Measurements from ENCODE around the gene PNCK.

The PNCK gene

GRCh38 chrX:153633048-153633447 lies 40.6 kb downstream of the PNCK start:
- DNase-seq (ENCODE audit: low read depth, low spot score) = no peak
- no peak overlapping the region for H3K27ac ChIP-seq

DNA sequence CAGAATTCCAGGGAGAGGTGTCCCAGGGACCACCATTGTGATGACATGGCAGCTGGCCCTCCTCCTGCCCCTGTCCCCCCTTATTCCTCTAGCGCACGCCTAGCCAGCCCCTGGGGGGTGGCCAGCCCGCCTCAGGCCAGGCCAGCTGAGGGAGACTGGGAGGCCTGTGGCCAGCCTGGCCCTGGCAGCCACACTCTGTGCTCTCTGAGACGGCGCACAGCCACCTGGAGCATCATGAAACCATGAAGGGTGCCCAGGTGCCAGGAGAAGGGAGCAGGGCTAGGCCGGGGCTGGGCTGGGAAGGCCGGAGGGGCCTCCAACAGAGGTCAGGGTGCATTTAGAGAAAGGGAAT lies 41.0 kb downstream of the PNCK start:
- DNase-seq (ENCODE audit: low read depth, low spot score) = no peak
- no peak overlapping the region for H3K27ac ChIP-seq

GRCh38 chrX:153631907-153632594 lies 41.6 kb downstream of the PNCK start:
- no peak overlapping the region for H3K27ac ChIP-seq
- no peak for DNase-seq (ENCODE audit: low read depth, low spot score)

DNA sequence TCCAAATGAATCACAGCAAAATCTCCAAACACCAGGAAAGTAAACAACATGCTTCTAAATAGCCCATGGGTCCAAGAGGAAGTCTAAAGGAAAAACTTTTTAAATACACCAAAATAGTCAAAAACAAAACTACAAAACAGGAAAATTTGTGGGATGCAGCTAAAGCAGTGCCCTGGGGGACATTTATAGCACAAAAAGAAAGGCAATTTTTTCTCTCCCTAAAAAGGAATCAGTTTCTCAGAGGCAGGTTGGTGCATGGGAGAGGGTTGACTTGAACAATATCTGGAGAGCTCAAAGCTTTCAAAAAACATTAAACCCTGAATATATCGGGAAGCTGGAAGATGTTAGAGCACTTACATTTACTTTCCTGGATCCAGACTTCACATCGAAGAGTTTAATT lies 42.3 kb downstream of the PNCK start:
- no peak for DNase-seq (ENCODE audit: low read depth, low spot score)
- no peak overlapping the region for H3K27ac ChIP-seq

- no peak overlapping the region for H3K27ac ChIP-seq
- no peak for DNase-seq (ENCODE audit: low read depth, low spot score)
These were observed 44.9 kb downstream of the PNCK start for GRCh38 chrX:153628665-153629064.

DNA sequence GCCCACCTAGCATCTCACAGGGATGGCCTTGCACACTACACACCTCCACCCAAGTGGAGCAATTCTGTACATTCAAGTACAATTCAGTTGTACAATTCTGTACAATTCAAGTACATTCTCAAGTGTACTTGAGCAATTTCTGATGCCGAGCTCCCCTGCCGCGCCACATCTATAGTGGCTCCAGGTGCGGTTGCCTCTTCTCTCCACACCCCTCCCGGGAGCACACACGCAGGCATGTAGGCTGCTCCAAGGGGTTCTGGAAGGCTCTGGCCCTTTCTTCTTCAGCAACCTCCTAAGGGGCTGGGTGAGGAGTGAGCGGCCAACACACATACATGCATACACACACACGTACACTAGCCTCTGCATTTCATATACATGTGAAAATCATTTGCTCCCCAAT lies 45.5 kb downstream of the PNCK start:
- no peak for DNase-seq (ENCODE audit: low read depth, low spot score)
- no peak overlapping the region for H3K27ac ChIP-seq

DNA sequence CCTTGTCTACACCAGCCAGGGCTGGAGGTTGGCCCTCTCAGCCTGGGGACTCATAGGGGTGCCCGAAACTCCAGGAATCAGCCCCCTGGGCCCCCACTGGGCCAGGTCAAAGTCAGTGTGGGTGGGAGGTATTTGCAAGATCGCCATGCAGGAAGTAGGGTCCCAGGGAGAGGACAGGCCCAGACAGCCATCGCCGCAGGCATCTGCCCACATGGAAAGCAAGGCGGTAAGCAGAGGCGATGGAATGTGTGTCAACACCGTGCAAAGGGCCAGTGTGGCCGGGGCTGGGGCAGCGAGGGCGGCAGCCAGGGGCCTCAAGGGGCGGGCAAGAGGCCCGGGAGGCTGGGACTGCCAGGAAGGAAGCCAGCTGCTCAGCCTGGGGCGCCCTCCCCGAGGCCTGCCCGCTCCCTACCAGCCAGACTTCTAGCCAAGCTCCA lies 45.9 kb downstream of the PNCK start:
- DNase-seq (ENCODE audit: low read depth, low spot score) = no peak
- H3K27ac ChIP-seq = no peak overlapping the region

DNA sequence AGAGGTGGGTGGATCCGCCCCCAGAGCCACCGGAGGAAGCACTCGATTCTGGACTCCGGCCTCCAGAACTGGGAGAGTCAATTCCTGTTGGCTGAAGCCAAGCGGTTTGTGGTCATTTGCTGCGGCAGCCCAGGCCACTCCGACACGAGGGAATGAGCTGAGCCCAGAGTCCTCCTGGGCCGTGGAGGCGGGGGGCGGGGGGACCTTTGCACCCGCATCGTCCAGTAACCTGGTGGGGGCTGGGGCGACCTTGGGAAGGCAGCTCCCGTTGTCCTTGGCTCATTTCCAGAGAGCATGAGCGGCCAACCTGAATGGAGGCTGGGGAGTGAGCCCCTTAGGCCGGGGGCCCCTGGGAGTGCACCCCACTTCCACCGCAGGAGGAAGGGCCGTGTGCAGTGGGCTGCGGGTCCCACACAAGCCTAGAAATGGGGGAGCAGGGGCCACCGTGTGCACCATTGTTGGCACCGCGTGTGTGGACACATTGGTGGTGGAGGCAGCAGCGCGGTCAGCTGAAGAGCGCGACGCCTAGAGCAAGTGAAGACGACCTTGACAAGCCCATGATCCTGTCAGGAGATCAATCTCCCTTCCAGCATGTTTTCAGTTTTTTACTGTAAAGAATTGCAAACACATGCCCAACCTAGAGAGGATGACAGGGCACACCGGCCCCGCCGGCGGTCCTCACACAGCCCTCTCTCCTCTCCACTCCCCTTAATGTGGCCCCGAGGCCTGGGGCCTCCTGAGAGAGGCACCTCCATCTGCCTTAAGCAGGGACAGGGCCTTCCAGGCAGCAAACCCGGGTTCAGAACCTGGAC lies 46.5 kb downstream of the PNCK start:
- DNase-seq (ENCODE audit: low read depth, low spot score) = no peak
- H3K27ac ChIP-seq = no peak overlapping the region

GRCh38 chrX:153626025-153626633 lies 47.5 kb downstream of the PNCK start:
- no peak for DNase-seq (ENCODE audit: low read depth, low spot score)
- no peak overlapping the region for H3K27ac ChIP-seq

DNA sequence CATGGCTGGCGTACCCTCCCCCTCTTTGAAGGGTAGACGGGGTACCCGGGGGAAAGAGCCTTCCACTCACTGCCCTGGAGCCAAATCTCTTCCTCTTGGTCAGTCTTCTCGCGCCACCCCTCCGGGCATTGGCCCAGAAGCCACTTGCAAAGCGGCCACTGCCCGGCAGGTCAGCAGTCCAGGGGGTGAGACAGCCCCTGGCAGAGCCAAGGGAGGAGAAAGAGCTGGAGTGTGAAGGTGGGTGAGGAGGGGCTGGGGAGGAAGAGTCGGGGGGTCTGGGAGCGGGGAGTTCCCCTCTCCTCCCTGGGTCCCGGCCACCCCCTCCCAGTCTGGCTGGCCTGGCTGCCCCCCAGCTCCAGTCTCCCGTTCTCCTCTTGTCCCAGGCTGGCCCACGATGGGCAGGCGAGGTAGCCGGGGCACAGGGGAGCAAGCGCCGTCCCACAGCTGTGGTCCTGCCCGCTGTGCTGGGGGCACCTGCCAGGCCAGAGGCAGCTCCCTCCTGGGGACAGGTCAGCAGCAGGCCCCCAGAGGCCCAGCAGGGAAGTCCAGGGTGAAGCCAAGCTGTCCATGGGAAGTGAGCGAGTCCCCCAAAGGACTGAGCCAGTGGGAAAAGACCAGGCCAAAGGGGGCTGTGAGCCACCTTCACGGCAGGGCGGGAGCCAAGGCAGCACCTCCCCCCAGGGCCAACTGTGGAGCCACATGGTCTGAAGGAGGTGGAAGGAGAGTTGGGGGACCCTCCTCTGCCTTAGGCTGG lies 48.2 kb downstream of the PNCK start:
- H3K27ac ChIP-seq = no peak overlapping the region
- DNase-seq (ENCODE audit: low read depth, low spot score) = no peak

DNA sequence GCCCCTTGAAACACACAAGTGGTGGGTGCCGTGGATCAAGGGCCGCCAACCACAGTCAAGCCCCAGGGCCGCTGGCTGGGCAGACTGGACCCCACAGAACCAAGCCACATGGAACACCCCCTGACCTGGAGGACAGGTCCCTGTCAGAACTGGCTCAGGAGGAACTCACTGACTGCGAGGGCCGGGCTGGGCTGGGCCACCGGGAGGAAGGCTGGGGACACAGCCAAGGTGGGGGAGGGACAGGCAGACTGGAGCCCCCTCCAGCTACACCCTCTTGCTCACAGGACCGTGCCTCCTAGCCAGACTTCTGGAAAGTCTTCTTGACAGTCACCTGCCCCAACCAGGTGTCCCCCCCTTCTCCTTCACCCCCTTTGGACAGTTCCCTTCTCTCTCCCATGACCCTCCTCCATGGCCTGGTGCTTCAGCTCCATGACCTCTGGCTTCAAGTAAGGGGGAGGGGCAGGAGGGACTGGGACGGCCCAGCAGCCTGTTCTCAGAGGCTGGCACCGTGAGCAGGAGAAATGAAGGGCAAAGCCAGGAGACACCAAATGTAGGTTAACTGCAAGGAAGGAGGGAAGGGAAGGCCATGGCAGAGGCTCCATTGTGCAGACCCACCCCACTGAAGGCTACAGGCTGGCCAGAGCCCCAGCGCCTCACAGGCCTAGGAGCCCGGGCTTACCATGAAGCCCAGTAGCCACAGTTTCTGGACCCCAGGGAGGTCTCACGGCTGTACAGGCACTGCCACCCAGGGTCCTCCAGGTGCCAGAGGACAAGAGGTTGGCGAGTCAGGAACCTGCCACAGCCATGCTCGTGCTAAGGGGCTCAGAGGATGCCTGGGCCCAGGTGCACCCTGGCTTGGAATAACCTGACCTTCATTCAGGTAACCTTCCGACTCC lies 49.2 kb downstream of the PNCK start:
- H3K27ac ChIP-seq = no peak overlapping the region
- DNase-seq (ENCODE audit: low read depth, low spot score) = no peak

- H3K27ac ChIP-seq = no peak overlapping the region
- DNase-seq (ENCODE audit: low read depth, low spot score) = no peak
These were observed 50.1 kb downstream of the PNCK start for GRCh38 chrX:153623310-153624029.

- H3K27ac ChIP-seq = no peak overlapping the region
- no peak for DNase-seq (ENCODE audit: low read depth, low spot score)
These were observed 50.8 kb downstream of the PNCK start for GRCh38 chrX:153622661-153623309.

DNA sequence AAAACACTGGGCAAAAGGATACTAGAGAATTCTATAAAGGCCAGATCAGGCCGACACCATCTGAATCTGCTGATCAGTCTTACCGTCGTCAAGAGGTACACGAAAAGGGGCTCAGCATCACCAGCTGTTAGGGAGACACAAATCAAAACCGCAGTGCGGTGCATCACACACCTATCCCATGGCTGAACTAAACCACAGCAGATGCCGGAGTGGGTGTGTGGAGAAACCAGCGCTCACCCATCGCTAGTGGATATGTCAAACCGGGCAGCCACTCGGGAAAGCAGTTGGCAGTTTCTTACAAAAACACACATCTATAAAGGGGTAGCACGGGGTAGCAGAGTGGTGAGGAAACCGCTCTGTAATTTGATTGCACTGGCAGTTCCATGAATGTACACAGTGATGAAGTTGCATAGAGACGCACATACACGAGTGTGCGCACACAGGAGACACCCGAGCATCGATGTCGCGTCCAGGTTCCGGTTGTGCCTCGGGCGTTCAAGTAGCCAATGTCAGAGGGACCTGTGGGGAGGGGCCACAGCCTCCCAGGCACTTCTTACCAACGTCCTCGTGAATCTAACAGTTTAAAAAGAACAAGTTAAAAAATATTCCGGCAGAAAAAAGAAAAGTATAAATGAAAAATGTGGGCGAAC lies 51.5 kb downstream of the PNCK start:
- no peak overlapping the region for H3K27ac ChIP-seq

GRCh38 chrX:153620576-153620975 lies 53.0 kb downstream of the PNCK start:
- no peak overlapping the region for H3K27ac ChIP-seq
- no peak for DNase-seq (ENCODE audit: low read depth, low spot score)

More for the DNA sequence above, 51.5 kb downstream of the PNCK start:
- no peak for DNase-seq (ENCODE audit: low read depth, low spot score)

Measured in epithelial cell of prostate (primary cell).